NCI-H2171 treated with DMSO at 0.1 percent for 48 hours (cell line): ENCODE data around the gene C1QL3.

Source experiments
- DNase-seq: peaks from one replicate; lab custom pipeline; 2025; lab: John Stamatoyannopoulos, UW

Gene C1QL3

GRCh38 chr10:16521311-16522016 is at the start of gene C1QL3:
C1QL3 (minus strand) TSS chr10:16521879; CDS start chr10:16521065, 814 bp downstream.
- peak; percentile 21 for DNase-seq

GRCh38 chr10:16570731-16571130 is 49.1 kb upstream of the C1QL3 start:
- DNase-seq, result no peak

GRCh38 chr10:16566202-16566805 is 44.6 kb upstream of the C1QL3 start:
- no peak for DNase-seq

- DNase-seq, result peak; percentile 45
These were observed 43.9 kb upstream of the C1QL3 start for GRCh38 chr10:16565604-16566003.

GRCh38 chr10:16562891-16563290 is 41.2 kb upstream of the C1QL3 start:
- no peak for DNase-seq

- no peak for DNase-seq
These were observed 37.6 kb upstream of the C1QL3 start for GRCh38 chr10:16559236-16559773.

GRCh38 chr10:16547973-16548372 is 26.3 kb upstream of the C1QL3 start:
- DNase-seq, result no peak

GRCh38 chr10:16545116-16545736 is 23.5 kb upstream of the C1QL3 start:
- peak; percentile 23 for DNase-seq

- no peak for DNase-seq
These were observed 22.9 kb upstream of the C1QL3 start for GRCh38 chr10:16544591-16544990.

GRCh38 chr10:16544099-16544498 is 22.4 kb upstream of the C1QL3 start:
- DNase-seq, result no peak

GRCh38 chr10:16536155-16536554 is 14.5 kb upstream of the C1QL3 start:
- DNase-seq, result no peak

GRCh38 chr10:16529853-16530252 is 8.2 kb upstream of the C1QL3 start:
- DNase-seq, result no peak

- no peak for DNase-seq
These were observed 5.8 kb upstream of the C1QL3 start for GRCh38 chr10:16527452-16527851.

- DNase-seq, result peak; percentile 4
These were observed 779 bp downstream of the C1QL3 start for GRCh38 chr10:16520900-16521299.

- DNase-seq, result no peak
These were observed 1.5 kb downstream of the C1QL3 start for GRCh38 chr10:16519908-16520861.

GRCh38 chr10:16519250-16519907 is 2.3 kb downstream of the C1QL3 start:
- no peak for DNase-seq

GRCh38 chr10:16518822-16519221 is 2.9 kb downstream of the C1QL3 start:
- DNase-seq, result no peak

- no peak for DNase-seq
These were observed 10.8 kb downstream of the C1QL3 start for GRCh38 chr10:16510843-16511242.

- no peak for DNase-seq
These were observed 11.7 kb downstream of the C1QL3 start for GRCh38 chr10:16509996-16510395.

GRCh38 chr10:16505161-16505560 is 16.5 kb downstream of the C1QL3 start:
- DNase-seq, result no peak

- DNase-seq, result no peak
These were observed 23.8 kb downstream of the C1QL3 start for GRCh38 chr10:16497911-16498310.
